Prostate gland (tissue), 2 donors: Measurements from ENCODE around the gene ITGB7. TPM values are rescaled to one million over a fixed set of nuclear protein-coding genes. Genes with fewer than 3 reads are reported as not detected.

Source experiments
- DNase-seq: peaks from one replicate; pipeline ENCODE4 v3.0.0-alpha.2; 2019; ENCODE audit warnings: low spot score
- H3K27ac ChIP-seq, 2 donors: fragments of 200-600 bp; sonication (generic); 2 replicates each; pipeline ENCODE4 v1.5.1; 2017 to 2019
- H3K27me3 ChIP-seq: fragments of 200-600 bp; sonication (generic); replicated peaks from 2 replicates; pipeline ENCODE4 v1.5.1; 2019; ENCODE audit not compliant: insufficient read depth
- H3K36me3 ChIP-seq, 2 donors: fragments of 200-600 bp; sonication (generic); 1 replicate in 1 of 2; 2 replicates in 1 of 2; pipeline versions ENCODE4 v1.5.1 to v1.8.1; 2017 to 2019
- H3K4me1 ChIP-seq: fragments of 200-600 bp; sonication (generic); replicated peaks from 2 replicates; pipeline ENCODE4 v1.5.1; 2019
- H3K4me3 ChIP-seq, 2 donors: fragments of 200-600 bp; sonication (generic); 2 replicates each; pipeline ENCODE4 v1.5.1; 2017 to 2019
- H3K9me3 ChIP-seq: fragments of 200-600 bp; sonication (generic); 2 replicates; pipeline ENCODE4 v1.5.1; 2017
- POLR2A ChIP-seq: fragments of 450-650 bp; IDR thresholded peaks from one replicate; pipeline ENCODE4 v1.6.1; 2016; ENCODE audit warnings: antibody characterized with exemption, mild to moderate bottlenecking
- POLR2AphosphoS5 ChIP-seq: sonication (generic); formaldehyde crosslinking; IDR thresholded peaks from one replicate; pipeline ENCODE4 v1.6.1; 2017; ENCODE audit warnings: antibody characterized with exemption
- WGBS: methylation state at CpG from one replicate; pipeline ENCODE4 v1.1.5; 2018; 5-methylcytosine and 5-hydroxymethylcytosine counted together
- intact Hi-C: fragments of 100-400 bp; cut with DNase I; formaldehyde crosslinking; loops from one replicate; pipeline ENCODE4 v1.14.2; 2022
- total RNA-seq, 2 donors: library from RNA; depleted of rRNA; stranded (reverse); fragments of >200 nt; gene quantifications; one replicate each; pipeline ENCODE4 v1.1.0, GENCODE V29; 2016
- TF ChIP-seq, protein P1 (sequence below), 4 experiments: fragments of 200-600 bp in 2 of 4; fragments of 450-650 bp in 2 of 4; sonication (generic) in 2 of 4; IDR thresholded peaks; 1 replicate in 3 of 4; 2 replicates in 1 of 4; pipeline ENCODE4 v1.5.1; 2016 to 2019; ENCODE audit warnings: antibody characterized with exemption in 4 of 4, mild to moderate bottlenecking in 2 of 4, moderate library complexity in 2 of 4

The ITGB7 gene
- total RNA-seq, 2 donors from 2014 or later, result 1.2 to 1.7 TPM

GRCh38 chr12:53219292-53219955, 12.4 kb upstream of the ITGB7 start:
- WGBS, result 4% methylated on average over 27 of the region's 27 CpGs
- intact Hi-C loops, result no loop called here
- no peaks in the 10 kb centered on the region for H3K9me3 ChIP-seq
- no peak for DNase-seq
- peak overlapping the region; percentile 82 to 99 for H3K27ac ChIP-seq
- no peaks in the 10 kb centered on the region for H3K27me3 ChIP-seq
- peak overlapping the region; percentile 48 to 70 for H3K4me3 ChIP-seq
- peaks cover 28% of the 10 kb centered on the region for H3K4me1 ChIP-seq
- TF ChIP-seq POLR2A (peak; percentile 19), POLR2AphosphoS5 (no peak)
- peaks cover 0 to 6% of the 10 kb centered on the region in 2 donors for H3K36me3 ChIP-seq

- peaks cover 22% of the 10 kb centered on the region for H3K4me1 ChIP-seq
- intact Hi-C loops, result no loop called here
Observed at GRCh38 chr12:53218551-53219291, 11.7 kb upstream of the ITGB7 start.

GRCh38 chr12:53217931-53218307, 10.9 kb upstream of the ITGB7 start:
- Histone ChIP-seq H3K36me3 (peaks cover 0 to 6% of the 10 kb centered on the region in 2 donors), H3K27me3 (no peaks in the 10 kb centered on the region), H3K9me3 (no peaks in the 10 kb centered on the region), H3K4me3 (peak overlapping the region; percentile 48 to 70), H3K4me1 (peaks cover 17% of the 10 kb centered on the region), H3K27ac (peak overlapping the region; percentile 82 to 99)
- TF ChIP-seq, protein P1, sequence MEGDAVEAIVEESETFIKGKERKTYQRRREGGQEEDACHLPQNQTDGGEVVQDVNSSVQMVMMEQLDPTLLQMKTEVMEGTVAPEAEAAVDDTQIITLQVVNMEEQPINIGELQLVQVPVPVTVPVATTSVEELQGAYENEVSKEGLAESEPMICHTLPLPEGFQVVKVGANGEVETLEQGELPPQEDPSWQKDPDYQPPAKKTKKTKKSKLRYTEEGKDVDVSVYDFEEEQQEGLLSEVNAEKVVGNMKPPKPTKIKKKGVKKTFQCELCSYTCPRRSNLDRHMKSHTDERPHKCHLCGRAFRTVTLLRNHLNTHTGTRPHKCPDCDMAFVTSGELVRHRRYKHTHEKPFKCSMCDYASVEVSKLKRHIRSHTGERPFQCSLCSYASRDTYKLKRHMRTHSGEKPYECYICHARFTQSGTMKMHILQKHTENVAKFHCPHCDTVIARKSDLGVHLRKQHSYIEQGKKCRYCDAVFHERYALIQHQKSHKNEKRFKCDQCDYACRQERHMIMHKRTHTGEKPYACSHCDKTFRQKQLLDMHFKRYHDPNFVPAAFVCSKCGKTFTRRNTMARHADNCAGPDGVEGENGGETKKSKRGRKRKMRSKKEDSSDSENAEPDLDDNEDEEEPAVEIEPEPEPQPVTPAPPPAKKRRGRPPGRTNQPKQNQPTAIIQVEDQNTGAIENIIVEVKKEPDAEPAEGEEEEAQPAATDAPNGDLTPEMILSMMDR (IDR thresholded peaks at IDR 0.05), result no peak
- TF ChIP-seq POLR2AphosphoS5, result no peak
- no peak for TF ChIP-seq POLR2A
- WGBS, result 21% methylated on average over 3 of the region's 3 CpGs
- intact Hi-C loops, result no loop called here
- no peak for DNase-seq

More at GRCh38 chr12:53218551-53219291, 11.7 kb upstream of the ITGB7 start:
- Histone ChIP-seq H3K9me3 (no peaks in the 10 kb centered on the region), H3K27me3 (no peaks in the 10 kb centered on the region), H3K36me3 (peaks cover 0 to 6% of the 10 kb centered on the region in 2 donors), H3K4me3 (peak overlapping the region; percentile 48 to 70), H3K27ac (peak overlapping the region; percentile 82 to 99)
- no peak for DNase-seq
- 7% methylated on average over 28 of the region's 30 CpGs for WGBS
- TF ChIP-seq POLR2A (no peak), POLR2AphosphoS5 (no peak)
- TF ChIP-seq, protein P1 (IDR thresholded peaks at IDR 0.05), result no peak

GRCh38 chr12:53217051-53217930, 10.2 kb upstream of the ITGB7 start:
- peaks cover 2 to 6% of the 10 kb centered on the region in 2 donors for H3K36me3 ChIP-seq
- H3K4me1 ChIP-seq, result peaks cover 17% of the 10 kb centered on the region
- H3K27me3 ChIP-seq, result no peaks in the 10 kb centered on the region
- TF ChIP-seq, protein P1 (IDR thresholded peaks at IDR 0.05), result no peak
- peak; percentile 19 for TF ChIP-seq POLR2AphosphoS5
- no peak overlapping the region for H3K4me3 ChIP-seq
- WGBS, result 47% methylated on average over 19 of the region's 19 CpGs
- intact Hi-C loops, result no loop called here
- DNase-seq, result no peak
- peak overlapping the region; percentile 82 to 99 for H3K27ac ChIP-seq
- H3K9me3 ChIP-seq, result no peaks in the 10 kb centered on the region

DNA sequence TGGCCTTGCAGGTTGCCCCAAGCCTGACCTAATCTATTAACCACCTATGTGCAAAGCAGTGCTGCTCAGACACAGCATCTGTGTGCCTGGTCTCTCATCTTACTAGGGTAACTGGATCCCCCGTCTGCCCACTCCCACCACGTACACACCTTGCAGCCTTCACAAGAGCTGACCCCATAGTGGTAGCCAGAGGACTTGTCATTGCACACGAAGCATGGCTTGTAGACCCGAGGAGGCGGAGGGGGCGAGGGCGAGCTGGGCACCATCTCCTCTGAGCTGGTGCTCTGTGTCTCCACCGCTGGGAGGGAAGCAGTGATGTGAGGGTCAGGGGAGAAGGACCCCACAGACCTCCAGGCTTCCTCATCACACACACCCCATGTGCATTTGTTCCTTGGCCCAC, 8.4 kb upstream of the ITGB7 start:
- WGBS, result 76% methylated on average over 8 of the region's 8 CpGs
- peak overlapping the region in 1 of 2 donors; percentile 26 for H3K27ac ChIP-seq
- peaks cover 6 to 14% of the 10 kb centered on the region in 2 donors for H3K36me3 ChIP-seq

More for the DNA sequence above, 8.4 kb upstream of the ITGB7 start:
- no peaks in the 10 kb centered on the region for H3K27me3 ChIP-seq
- H3K9me3 ChIP-seq, result no peaks in the 10 kb centered on the region
- DNase-seq, result no peak
- intact Hi-C loops, result loop anchor here (2.0 kb wide), 1 partner anchor 71 kb away; no protein-coding TSS in a partner anchor
- no peak for TF ChIP-seq POLR2AphosphoS5
- TF ChIP-seq POLR2A, result no peak
- TF ChIP-seq, protein P1 (IDR thresholded peaks at IDR 0.05), result no peak
- no peak overlapping the region for H3K4me3 ChIP-seq
- peaks cover 17% of the 10 kb centered on the region for H3K4me1 ChIP-seq
